Fibroblast of lung (primary cell): ENCODE data around the gene MND1. TPM values are rescaled to one million over a fixed set of nuclear protein-coding genes. Genes with fewer than 3 reads are reported as not detected.

Experiments
- DNase-seq, 2 donors: peaks; one replicate each; pipeline versions ENCODE4 v3.0.0 to v3.0.0-alpha.2; 2010; ENCODE audit warnings: low read depth in 2 of 2
- H2AFZ ChIP-seq: 2 replicates; pipeline ENCODE4 v1.5.1; 2012; ENCODE audit warnings: low read length, control low read depth, inconsistent platforms
- H3K27ac ChIP-seq: 2 replicates; pipeline ENCODE4 v1.5.1; 2011; ENCODE audit warnings: low read length, control low read depth; ENCODE audit not compliant: insufficient read depth
- H3K27me3 ChIP-seq: 2 replicates; pipeline ENCODE4 v1.5.1; 2011; ENCODE audit warnings: mild to moderate bottlenecking, low read length; ENCODE audit not compliant: control insufficient read depth, insufficient read depth
- H3K36me3 ChIP-seq: 2 replicates; pipeline ENCODE4 v1.5.1; 2011; ENCODE audit warnings: low read length; ENCODE audit not compliant: control insufficient read depth, insufficient read depth
- H3K4me1 ChIP-seq: 2 replicates; pipeline ENCODE4 v1.5.1; 2011; ENCODE audit warnings: low read length; ENCODE audit not compliant: control insufficient read depth, insufficient read depth; ENCODE audit errors: extremely low read depth
- H3K4me2 ChIP-seq: 2 replicates; pipeline ENCODE4 v1.5.1; 2011; ENCODE audit warnings: low read length, control low read depth; ENCODE audit not compliant: insufficient read depth; ENCODE audit errors: extremely low read depth
- H3K4me3 ChIP-seq, 4 experiments: fragments of 200-600 bp in 1 of 4; sonication (generic) in 1 of 4; replicated peaks in 1 of 4; 2 replicates each; pipeline ENCODE4 v1.5.1; 2011 to 2016; ENCODE audit warnings: low read length in 4 of 4, low read depth in 3 of 4, mild to moderate bottlenecking in 3 of 4, control low read depth in 2 of 4, inconsistent platforms in 1 of 4, mixed read lengths in 1 of 4; ENCODE audit not compliant: insufficient read depth in 1 of 4; ENCODE audit errors: control extremely low read depth in 1 of 4
- H3K79me2 ChIP-seq: 2 replicates; pipeline ENCODE4 v1.5.1; 2012; ENCODE audit warnings: mild to moderate bottlenecking, low read length, inconsistent platforms; ENCODE audit not compliant: control insufficient read depth, insufficient read depth
- H3K9ac ChIP-seq: 2 replicates; pipeline ENCODE4 v1.5.1; 2011; ENCODE audit warnings: mild to moderate bottlenecking, low read length, control low read depth; ENCODE audit not compliant: insufficient read depth
- H3K9me3 ChIP-seq: 2 replicates; pipeline ENCODE4 v1.5.1; 2012; ENCODE audit warnings: low read depth, low read length; ENCODE audit not compliant: control insufficient read depth, insufficient read depth
- H4K20me1 ChIP-seq: 2 replicates; pipeline ENCODE4 v1.5.1; 2011; ENCODE audit warnings: low read length; ENCODE audit not compliant: control insufficient read depth, insufficient read depth; ENCODE audit errors: extremely low read depth
- CTCF ChIP-seq, 2 donors: IDR thresholded peaks in 1 of 2; conservative IDR thresholded peaks in 1 of 2; 1 replicate in 1 of 2; 2 replicates in 1 of 2; pipeline ENCODE4 v1.5.1; 2011 to 2012; ENCODE audit warnings: low read length in 2 of 2, control low read depth in 1 of 2, inconsistent platforms in 1 of 2, low read depth in 1 of 2, mild to moderate bottlenecking in 1 of 2
- EZH2 ChIP-seq: IDR thresholded peaks from 2 replicates; pipeline ENCODE4 v1.5.1; 2012; ENCODE audit warnings: low read length, control low read depth, mild to moderate bottlenecking; ENCODE audit errors: missing control alignments
- polyA plus RNA-seq, 2 donors: library from polyadenylated mRNA; depleted of rRNA in 1 of 2; stranded (reverse) in 1 of 2; unstranded in 1 of 2; fragments of >200 nt; gene quantifications; 2 replicates each; pipeline ENCODE4 v1.2.1, GENCODE V29; 2011 to 2012; ENCODE audit warnings: missing spikeins in 1 of 2
- total RNA-seq: library from RNA; depleted of rRNA; stranded (reverse); fragments of >200 nt; gene quantifications from 2 replicates; pipeline ENCODE4 v1.2.1, GENCODE V29; 2014

Gene MND1
- total and polyA plus RNA-seq, 2 donors (not counting 1 experiment from before 2014, with no cell fraction given), result 2.2 to 5.8 TPM

DNA sequence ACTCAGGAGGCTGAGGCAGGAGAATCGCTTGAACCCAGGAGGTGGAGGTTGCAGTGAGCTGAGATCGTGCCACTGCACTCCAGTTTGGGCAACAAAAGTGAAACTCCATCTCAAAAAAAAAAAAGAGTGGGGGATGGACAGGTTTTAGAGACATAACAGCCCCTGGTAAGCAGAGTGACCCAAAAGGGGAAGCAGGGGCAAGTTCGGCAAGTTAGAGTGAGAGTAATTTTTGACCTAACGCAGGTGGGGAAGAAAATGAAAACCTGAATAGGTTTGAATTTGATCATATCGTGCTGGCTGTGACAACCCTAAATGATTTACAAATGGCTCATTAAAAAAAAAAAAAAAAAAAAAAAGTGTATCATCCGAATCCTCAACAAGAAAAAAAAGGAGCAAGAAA, 96.0 kb downstream of the MND1 start:
- Histone ChIP-seq H3K36me3 (no peaks in the 10 kb centered on the region), H3K79me2 (no peaks in the 10 kb centered on the region), H3K4me1 (no peaks in the 10 kb centered on the region), H2AFZ (no peak overlapping the region), H3K27me3 (no peaks in the 10 kb centered on the region), H4K20me1 (no peaks in the 10 kb centered on the region), H3K9me3 (no peaks in the 10 kb centered on the region), H3K4me3 (no peak overlapping the region), H3K9ac (no peak overlapping the region), H3K4me2 (no peak overlapping the region), H3K27ac (no peak overlapping the region)
- no peak for TF ChIP-seq EZH2
- DNase-seq, result no peak

DNA sequence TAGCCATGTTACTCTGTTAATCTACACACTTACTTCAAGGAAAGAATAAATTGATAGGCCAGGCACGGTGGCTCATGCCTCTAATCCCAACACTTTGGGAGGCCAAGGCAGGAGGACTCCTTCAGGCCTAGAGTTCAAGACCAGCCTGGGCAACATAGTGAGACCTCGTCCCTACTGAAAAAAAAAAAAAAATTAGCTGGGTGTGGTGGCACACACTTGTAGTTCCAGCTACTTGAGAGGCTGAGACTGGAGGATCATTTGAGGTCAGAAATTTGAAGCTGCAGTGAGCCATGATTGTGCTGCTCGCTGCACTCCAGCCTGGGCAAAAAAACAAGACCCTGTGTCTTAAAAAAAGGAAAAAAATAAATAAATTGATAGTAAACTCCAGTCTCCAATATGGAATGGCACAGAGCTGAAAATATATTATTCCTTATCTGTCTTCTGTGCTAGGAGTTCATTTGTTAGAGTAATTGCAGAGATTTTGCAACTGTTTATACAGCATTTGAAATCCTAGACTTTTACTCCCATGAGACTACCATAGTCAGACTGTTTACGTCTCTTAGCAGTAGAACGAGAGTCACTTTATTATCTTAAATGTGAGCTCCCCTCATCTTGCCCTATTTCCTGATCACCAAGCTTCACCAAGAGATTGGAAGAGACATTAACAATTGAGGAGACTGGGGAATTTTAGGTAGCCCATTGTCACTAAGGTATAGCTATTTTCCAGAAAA, 102.9 kb downstream of the MND1 start:
- H2AFZ ChIP-seq, result no peak overlapping the region
- peak in 1 of 2 donors; percentile 90 for DNase-seq
- peak overlapping the region in 2 of 4 experiments; percentile 13 to 23 for H3K4me3 ChIP-seq
- peaks cover 8% of the 10 kb centered on the region for H3K4me1 ChIP-seq
- no peaks in the 10 kb centered on the region for H3K27me3 ChIP-seq
- TF ChIP-seq EZH2, result no peak
- no peak for TF ChIP-seq CTCF (conservative IDR thresholded peaks at IDR 0.05 in 1 of 2, IDR thresholded peaks at IDR 0.05 in 1 of 2; ENCODE audit: low read depth in 1 of 2, low read length in 2 of 2)
- H3K4me2 ChIP-seq, result peak overlapping the region; percentile 66
- no peaks in the 10 kb centered on the region for H3K9me3 ChIP-seq
- H3K79me2 ChIP-seq, result no peaks in the 10 kb centered on the region
- H3K9ac ChIP-seq, result no peak overlapping the region
- no peaks in the 10 kb centered on the region for H3K36me3 ChIP-seq
- no peak overlapping the region for H3K27ac ChIP-seq
- H4K20me1 ChIP-seq, result no peaks in the 10 kb centered on the region

DNA sequence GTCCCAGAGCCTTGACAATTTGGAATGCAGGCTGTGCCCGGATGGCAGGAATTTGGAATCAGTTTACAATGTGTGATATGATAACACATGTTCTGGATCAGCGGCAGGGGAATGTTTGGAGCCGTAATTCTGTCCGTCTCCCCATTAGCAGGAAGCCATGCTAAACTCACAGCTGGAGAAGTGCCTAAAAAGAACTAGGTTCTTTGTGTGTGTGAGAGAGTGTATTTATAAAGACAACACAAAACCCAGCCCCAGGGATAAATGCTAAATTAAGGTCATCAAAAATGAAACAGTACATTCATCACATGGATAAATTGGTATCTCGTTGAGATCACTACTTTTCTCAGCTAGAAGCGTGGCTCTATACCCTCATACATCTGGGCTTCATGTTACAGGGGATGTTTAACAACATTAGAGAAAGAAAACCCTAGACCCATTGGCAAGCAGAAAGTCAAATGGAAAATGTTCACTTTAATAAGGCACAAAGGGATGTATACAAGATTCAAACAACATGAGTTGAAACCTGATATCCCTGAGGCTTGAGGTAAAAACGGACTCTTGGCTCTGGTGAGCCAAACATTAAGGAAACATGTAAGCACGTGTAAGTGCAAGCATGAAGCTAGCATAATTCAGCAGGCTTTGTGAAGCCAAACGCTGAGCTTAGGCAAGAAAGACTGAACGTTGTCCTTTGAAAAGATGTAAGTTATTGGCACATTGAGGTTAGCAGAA, 103.7 kb downstream of the MND1 start:
- peak overlapping the region; percentile 31 for H2AFZ ChIP-seq
- TF ChIP-seq CTCF (conservative IDR thresholded peaks at IDR 0.05 in 1 of 2, IDR thresholded peaks at IDR 0.05 in 1 of 2; ENCODE audit: low read depth in 1 of 2, low read length in 2 of 2) (no peak), EZH2 (no peak)
- H3K9me3 ChIP-seq, result no peaks in the 10 kb centered on the region
- peak; percentile 37 to 79 for DNase-seq
- no peak overlapping the region for H3K9ac ChIP-seq
- H3K27ac ChIP-seq, result no peak overlapping the region
- no peaks in the 10 kb centered on the region for H3K36me3 ChIP-seq
- no peaks in the 10 kb centered on the region for H4K20me1 ChIP-seq
- peak overlapping the region; percentile 12 to 30 (median 18) for H3K4me3 ChIP-seq
- H3K79me2 ChIP-seq, result no peaks in the 10 kb centered on the region
- peaks cover 8% of the 10 kb centered on the region for H3K4me1 ChIP-seq
- H3K4me2 ChIP-seq, result peak overlapping the region; percentile 66
- no peaks in the 10 kb centered on the region for H3K27me3 ChIP-seq
